KMS-11 (cell line): Measurements from ENCODE around the gene GALNT4.

ENCODE experiments used
- H2AFZ ChIP-seq: fragments of 200-600 bp; sonication (generic); 2 replicates; pipeline ENCODE4 v1.6.1; 2016; ENCODE audit warnings: antibody characterized with exemption, mixed run types, low read depth
- H3K27ac ChIP-seq: fragments of 200-600 bp; sonication (generic); 2 replicates; pipeline ENCODE4 v1.6.1; 2016; ENCODE audit warnings: mild to moderate bottlenecking, mixed run types
- H3K27me3 ChIP-seq: fragments of 200-600 bp; sonication (generic); 2 replicates; pipeline ENCODE4 v1.6.1; 2017; ENCODE audit warnings: mild to moderate bottlenecking, low read depth, mixed run types, moderate library complexity; ENCODE audit not compliant: insufficient read depth
- H3K36me3 ChIP-seq: fragments of 200-600 bp; sonication (generic); 2 replicates; pipeline ENCODE4 v1.6.1; 2017; ENCODE audit warnings: mild to moderate bottlenecking, mixed run types; ENCODE audit not compliant: insufficient read depth
- H3K4me1 ChIP-seq: fragments of 200-600 bp; sonication (generic); 2 replicates; pipeline ENCODE4 v1.6.1; 2016; ENCODE audit warnings: mild to moderate bottlenecking, low read depth, mixed run types; ENCODE audit not compliant: poor library complexity, severe bottlenecking
- H3K4me2 ChIP-seq: fragments of 200-600 bp; sonication (generic); 2 replicates; pipeline ENCODE4 v1.7.0; 2016; ENCODE audit warnings: mild to moderate bottlenecking, mixed run types
- H3K4me3 ChIP-seq: fragments of 200-600 bp; sonication (generic); IDR thresholded peaks from 2 replicates; pipeline ENCODE4 v1.6.1; 2017; ENCODE audit warnings: low read depth, low read length, mixed read lengths; ENCODE audit not compliant: insufficient read depth
- H3K79me2 ChIP-seq: fragments of 200-600 bp; sonication (generic); 2 replicates; pipeline ENCODE4 v1.6.1; 2016; ENCODE audit warnings: low read depth, mixed run types; ENCODE audit not compliant: insufficient read depth
- H3K9ac ChIP-seq: fragments of 200-600 bp; sonication (generic); 2 replicates; pipeline ENCODE4 v1.6.1; 2016; ENCODE audit warnings: mild to moderate bottlenecking, mixed run types
- H4K20me1 ChIP-seq: fragments of 200-600 bp; sonication (generic); 2 replicates; pipeline ENCODE4 v1.6.1; 2016; ENCODE audit warnings: mild to moderate bottlenecking, mixed run types; ENCODE audit not compliant: insufficient read depth
- CTCF ChIP-seq: fragments of 200-600 bp; sonication (generic); conservative IDR thresholded peaks from 2 replicates; pipeline ENCODE4 v1.6.1; 2017; ENCODE audit warnings: low read depth, mild to moderate bottlenecking, antibody characterized with exemption, low read length, moderate library complexity, mixed read lengths

The GALNT4 gene

GRCh38 chr12:89523843-89524540, 604 bp downstream of the GALNT4 start:
- peak overlapping the region; percentile 95 for H3K4me2 ChIP-seq
- peak overlapping the region; percentile 65 for H3K27ac ChIP-seq
- H3K9ac ChIP-seq: peak overlapping the region; percentile 74; the same call in 1 of the 2 replicates
- H3K27me3 ChIP-seq: no peaks in the 10 kb centered on the region
- H3K4me3 ChIP-seq: peak overlapping the region; percentile 2
- H4K20me1 ChIP-seq: no peaks in the 10 kb centered on the region
- peaks cover 41% of the 10 kb centered on the region for H3K79me2 ChIP-seq
- H2AFZ ChIP-seq: peak overlapping the region; percentile 92; the same call in 1 of the 2 replicates
- H3K36me3 ChIP-seq: no peaks in the 10 kb centered on the region
- peaks cover 53% of the 10 kb centered on the region for H3K4me1 ChIP-seq
- no peak for TF ChIP-seq CTCF

GRCh38 chr12:89523393-89523792, 1.2 kb downstream of the GALNT4 start:
- Histone ChIP-seq H3K9ac (no peak overlapping the region), H2AFZ (no peak overlapping the region), H3K79me2 (peaks cover 41% of the 10 kb centered on the region), H4K20me1 (no peaks in the 10 kb centered on the region), H3K27me3 (no peaks in the 10 kb centered on the region), H3K4me1 (peaks cover 53% of the 10 kb centered on the region), H3K36me3 (no peaks in the 10 kb centered on the region), H3K4me2 (peak overlapping the region; percentile 95), H3K4me3 (no peak overlapping the region), H3K27ac (no peak overlapping the region)
- TF ChIP-seq CTCF: no peak

GRCh38 chr12:89521364-89522223, 3.0 kb downstream of the GALNT4 start:
- Histone ChIP-seq H2AFZ (no peak overlapping the region), H3K4me2 (peak overlapping the region; percentile 78), H3K27ac (peak overlapping the region; percentile 25; the same call in 1 of the 2 replicates), H3K9ac (no peak overlapping the region), H3K79me2 (peaks cover 41% of the 10 kb centered on the region), H3K27me3 (no peaks in the 10 kb centered on the region), H4K20me1 (no peaks in the 10 kb centered on the region), H3K4me3 (no peak overlapping the region), H3K4me1 (peaks cover 48% of the 10 kb centered on the region), H3K36me3 (no peaks in the 10 kb centered on the region)
- TF ChIP-seq CTCF: no peak

- H3K27ac ChIP-seq: no peak overlapping the region
- no peaks in the 10 kb centered on the region for H3K27me3 ChIP-seq
- H3K36me3 ChIP-seq: no peaks in the 10 kb centered on the region
- H3K9ac ChIP-seq: no peak overlapping the region
- no peaks in the 10 kb centered on the region for H4K20me1 ChIP-seq
- H3K4me3 ChIP-seq: no peak overlapping the region
- TF ChIP-seq CTCF: no peak
- H3K4me1 ChIP-seq: peaks cover 30% of the 10 kb centered on the region
- no peak overlapping the region for H2AFZ ChIP-seq
- H3K4me2 ChIP-seq: no peak overlapping the region
- H3K79me2 ChIP-seq: peaks cover 25% of the 10 kb centered on the region
Observed at GRCh38 chr12:89517720-89518119, 6.9 kb downstream of the GALNT4 start.
